Mucosa of stomach (tissue), 1 donor: ENCODE measurements around the gene EXOC3L1.

Experiments
- H3K27me3 ChIP-seq: one replicate; pipeline ENCODE4 v1.7.0; 2013; ENCODE audit warnings: mild to moderate bottlenecking, low read length; ENCODE audit not compliant: control insufficient read depth, insufficient read depth
- H3K36me3 ChIP-seq: one replicate; pipeline ENCODE4 v1.7.0; 2013; ENCODE audit warnings: low read length; ENCODE audit not compliant: control insufficient read depth, insufficient read depth
- H3K4me1 ChIP-seq: one replicate; pipeline ENCODE4 v1.7.0; 2013; ENCODE audit warnings: mild to moderate bottlenecking, low read length; ENCODE audit not compliant: control insufficient read depth, insufficient read depth
- H3K4me3 ChIP-seq: one replicate; pipeline ENCODE4 v1.7.0; 2013; ENCODE audit warnings: low read length
- H3K9ac ChIP-seq: one replicate; pipeline ENCODE4 v1.7.0; 2013; ENCODE audit warnings: mild to moderate bottlenecking, low read length, moderate library complexity
- H3K9me3 ChIP-seq: one replicate; pipeline ENCODE4 v1.7.0; 2013; ENCODE audit warnings: mild to moderate bottlenecking, low read length, moderate library complexity; ENCODE audit not compliant: control insufficient read depth
- donor health status: Pancreatic carcinoma.

The EXOC3L1 gene

DNA sequence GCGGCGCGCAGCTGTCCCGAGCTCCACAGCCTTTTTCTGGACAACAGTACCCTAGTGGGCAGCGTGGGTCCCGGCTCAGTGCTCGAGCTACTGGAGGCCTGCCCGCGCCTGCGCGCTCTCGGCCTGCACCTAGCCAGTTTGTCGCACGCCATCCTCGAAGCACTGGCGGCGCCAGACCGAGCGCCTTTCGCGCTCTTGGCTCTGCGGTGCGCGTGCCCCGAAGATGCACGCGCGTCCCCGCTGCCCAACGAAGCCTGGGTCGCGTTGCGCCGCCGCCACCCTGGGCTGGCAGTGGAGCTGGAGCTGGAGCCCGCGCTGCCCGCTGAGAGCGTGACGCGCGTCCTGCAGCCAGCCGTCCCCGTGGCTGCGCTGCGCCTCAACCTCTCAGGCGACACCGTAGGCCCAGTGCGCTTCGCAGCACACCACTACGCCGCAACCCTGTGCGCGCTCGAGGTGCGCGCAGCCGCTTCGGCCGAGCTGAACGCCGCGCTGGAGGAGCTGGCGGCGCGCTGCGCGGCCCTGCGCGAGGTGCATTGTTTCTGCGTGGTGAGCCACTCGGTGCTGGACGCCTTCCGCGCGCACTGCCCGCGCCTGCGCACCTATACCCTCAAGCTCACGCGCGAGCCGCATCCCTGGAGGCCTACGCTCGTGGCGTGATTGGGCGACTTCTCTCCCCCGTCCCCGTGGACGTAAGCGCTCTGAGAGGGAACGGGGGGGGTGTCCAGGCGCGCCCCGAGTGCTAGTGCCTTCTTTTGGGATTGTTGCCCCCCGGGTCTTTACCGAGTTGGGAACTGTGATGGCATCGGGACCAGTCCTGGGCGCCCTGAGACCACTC, 26.6 kb downstream of the EXOC3L1 start:
- Histone ChIP-seq H3K27me3 (peaks cover 18% of the 10 kb centered on the region), H3K4me1 (peaks cover 34% of the 10 kb centered on the region), H3K9me3 (no peaks in the 10 kb centered on the region), H3K9ac (no peak overlapping the region), H3K4me3 (no peak overlapping the region), H3K36me3 (peaks cover 4% of the 10 kb centered on the region)

DNA sequence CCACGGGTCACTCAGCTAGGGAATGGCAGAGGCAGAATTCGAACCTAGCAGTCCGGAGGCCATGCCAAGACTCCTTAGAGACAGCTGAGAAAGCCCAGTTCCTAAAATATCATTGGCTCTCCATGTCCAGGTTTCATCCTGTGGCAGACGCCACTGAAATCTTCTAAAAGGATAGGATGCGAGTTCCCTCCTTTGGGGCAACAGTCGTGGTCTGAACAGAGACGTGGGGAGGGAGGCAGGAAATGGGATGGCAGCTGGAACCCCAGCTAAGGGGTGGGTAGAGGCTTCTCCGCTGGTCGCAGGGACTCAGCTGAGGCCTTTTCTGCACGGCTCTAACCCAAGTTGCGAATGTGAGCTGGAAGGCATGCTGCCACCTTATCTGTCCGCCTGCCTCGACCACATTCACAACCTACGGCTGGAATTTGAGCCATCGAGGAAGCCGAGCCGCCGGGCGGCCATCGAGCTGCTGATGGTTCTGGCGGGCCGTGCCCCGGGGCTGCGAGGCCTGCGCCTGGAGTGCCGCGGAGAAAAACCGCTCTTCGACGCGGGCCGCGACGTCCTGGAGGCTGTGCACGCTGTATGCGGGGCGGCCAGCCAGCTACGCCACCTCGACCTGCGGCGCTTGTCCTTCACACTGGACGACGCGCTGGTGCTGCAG, 27.3 kb downstream of the EXOC3L1 start:
- Histone ChIP-seq H3K9ac (no peak overlapping the region), H3K9me3 (no peaks in the 10 kb centered on the region), H3K4me1 (peaks cover 39% of the 10 kb centered on the region), H3K36me3 (peaks cover 4% of the 10 kb centered on the region), H3K4me3 (no peak overlapping the region), H3K27me3 (peaks cover 18% of the 10 kb centered on the region)

DNA sequence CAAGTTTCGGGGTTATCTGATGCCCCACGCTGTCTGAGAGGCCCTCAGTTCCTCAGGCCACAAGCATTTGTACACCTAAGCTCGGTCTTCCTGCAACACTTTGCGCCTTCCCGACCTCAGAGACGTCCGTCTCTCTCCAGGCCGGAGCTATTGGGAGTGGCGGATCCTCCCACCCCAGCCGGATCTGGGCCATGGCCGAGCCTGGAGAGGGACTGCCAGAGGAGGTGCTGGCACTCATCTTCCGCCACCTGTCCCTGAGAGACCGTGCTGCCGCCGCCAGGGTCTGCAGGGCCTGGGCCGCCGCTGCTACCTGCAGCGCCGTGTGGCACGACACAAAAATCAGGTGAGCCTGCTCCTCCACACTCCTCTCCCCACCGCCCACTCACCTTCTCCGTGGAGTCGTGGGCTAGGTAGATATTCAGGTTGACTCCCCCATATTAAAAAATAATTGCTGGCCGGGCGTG, 28.3 kb downstream of the EXOC3L1 start:
- H3K27me3 ChIP-seq = peaks cover 18% of the 10 kb centered on the region
- no peaks in the 10 kb centered on the region for H3K9me3 ChIP-seq
- H3K4me3 ChIP-seq = no peak overlapping the region
- H3K9ac ChIP-seq = no peak overlapping the region
- peaks cover under 1% of the 10 kb centered on the region for H3K36me3 ChIP-seq
- peaks cover 49% of the 10 kb centered on the region for H3K4me1 ChIP-seq

DNA sequence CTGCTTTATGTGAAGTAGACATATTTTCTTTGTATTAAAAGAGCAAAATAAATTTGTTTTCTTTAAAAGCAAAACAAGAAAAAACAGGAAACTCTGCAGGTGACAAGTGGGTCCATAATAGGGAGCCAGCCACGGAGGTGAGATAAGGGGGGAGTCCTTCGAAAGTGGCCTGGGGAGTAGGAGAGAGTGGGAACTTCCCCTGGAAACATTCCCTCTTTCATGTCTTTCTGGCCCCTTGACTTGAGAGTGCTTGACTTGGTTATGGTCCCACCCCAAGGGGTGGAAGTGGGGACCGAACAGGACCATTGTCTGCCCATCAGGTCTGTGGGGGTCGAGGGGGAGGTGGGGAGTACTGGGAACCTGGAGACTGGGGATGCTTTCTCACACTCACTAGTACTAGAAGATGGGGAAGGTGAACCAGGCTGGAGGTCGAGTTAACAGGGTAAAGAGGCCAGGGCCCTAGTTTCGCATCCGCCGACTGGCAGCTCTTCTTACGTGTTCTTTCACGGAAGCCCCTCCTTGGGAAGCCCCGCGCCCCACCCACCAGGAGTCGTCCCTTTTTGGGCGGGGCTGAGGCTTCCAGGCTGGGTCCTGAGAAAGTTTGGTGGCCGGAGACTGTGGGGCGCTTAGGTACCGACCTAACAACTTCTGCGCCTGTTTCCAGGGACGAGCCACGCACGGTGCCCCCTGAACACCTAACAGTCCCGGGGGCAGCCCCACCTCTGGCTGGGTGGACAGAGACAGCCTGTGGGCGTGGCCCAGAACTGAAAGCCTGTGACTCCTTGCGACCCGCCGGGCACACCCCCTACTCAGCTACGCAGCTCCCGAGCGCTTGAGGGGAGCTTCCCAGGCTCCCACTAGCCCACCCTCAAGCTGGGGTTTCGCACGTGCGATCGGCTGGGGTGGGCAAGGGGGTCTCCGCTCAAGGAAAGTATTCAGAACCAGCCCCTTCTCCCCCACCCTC, 31.0 kb downstream of the EXOC3L1 start:
- Histone ChIP-seq H3K9me3 (no peaks in the 10 kb centered on the region), H3K4me1 (peaks cover 47% of the 10 kb centered on the region), H3K9ac (peak overlapping the region; percentile 99), H3K36me3 (no peaks in the 10 kb centered on the region), H3K4me3 (peak overlapping the region; percentile 86), H3K27me3 (peaks cover 7% of the 10 kb centered on the region)

- Histone ChIP-seq H3K4me1 (peaks cover 44% of the 10 kb centered on the region), H3K4me3 (peak overlapping the region; percentile 86), H3K27me3 (no peaks in the 10 kb centered on the region), H3K36me3 (no peaks in the 10 kb centered on the region), H3K9ac (peak overlapping the region; percentile 99), H3K9me3 (no peaks in the 10 kb centered on the region)
Observed at GRCh38 chr16:67157892-67158635, 31.9 kb downstream of the EXOC3L1 start.

GRCh38 chr16:67157106-67157748, 32.7 kb downstream of the EXOC3L1 start:
- H3K36me3 ChIP-seq = no peaks in the 10 kb centered on the region
- H3K9ac ChIP-seq = no peak overlapping the region
- H3K9me3 ChIP-seq = no peaks in the 10 kb centered on the region
- H3K4me1 ChIP-seq = peaks cover 44% of the 10 kb centered on the region
- no peak overlapping the region for H3K4me3 ChIP-seq
- no peaks in the 10 kb centered on the region for H3K27me3 ChIP-seq

GRCh38 chr16:67156143-67156844, 33.6 kb downstream of the EXOC3L1 start:
- Histone ChIP-seq H3K36me3 (no peaks in the 10 kb centered on the region), H3K9ac (no peak overlapping the region), H3K9me3 (no peaks in the 10 kb centered on the region), H3K27me3 (no peaks in the 10 kb centered on the region), H3K4me1 (peaks cover 43% of the 10 kb centered on the region), H3K4me3 (no peak overlapping the region)

GRCh38 chr16:67155295-67156142, 34.4 kb downstream of the EXOC3L1 start:
- Histone ChIP-seq H3K4me1 (peaks cover 45% of the 10 kb centered on the region), H3K4me3 (no peak overlapping the region), H3K9ac (peak overlapping the region; percentile 33), H3K27me3 (no peaks in the 10 kb centered on the region), H3K36me3 (no peaks in the 10 kb centered on the region), H3K9me3 (no peaks in the 10 kb centered on the region)

DNA sequence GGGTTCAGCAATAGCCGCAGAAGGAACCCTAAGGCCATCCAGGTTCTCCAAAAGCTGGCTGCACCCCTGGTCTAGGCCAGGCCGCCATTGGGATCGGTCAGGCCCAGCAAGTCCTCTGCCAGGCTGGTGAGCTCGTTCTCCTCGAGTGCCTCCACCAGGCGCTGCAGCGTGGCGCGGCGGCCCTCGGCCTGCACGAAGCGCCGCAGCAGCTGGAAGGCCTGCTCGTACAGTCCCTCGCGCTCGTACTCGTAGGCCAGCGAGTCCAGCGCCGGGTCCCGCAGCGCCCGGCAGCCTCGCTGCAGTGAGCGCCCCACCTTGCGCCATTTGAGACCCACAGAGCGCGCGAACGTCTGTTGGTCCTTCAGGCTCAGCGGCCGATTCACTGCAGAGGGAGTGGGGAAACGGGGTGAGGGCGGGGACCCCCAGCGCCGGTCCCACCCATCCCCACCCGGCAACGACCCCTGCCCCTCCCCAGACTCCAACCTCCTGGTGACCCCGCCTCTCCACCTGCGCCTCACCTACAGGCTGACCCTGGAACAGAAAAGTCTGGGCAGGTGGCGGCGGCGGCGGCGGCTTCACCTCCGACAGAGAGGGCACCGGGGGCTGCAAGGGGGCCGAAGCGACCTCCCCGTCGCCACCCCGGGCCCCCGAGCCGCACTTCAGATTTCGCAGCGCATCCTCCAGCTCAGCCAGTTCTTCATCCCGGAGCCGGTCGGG, 35.2 kb downstream of the EXOC3L1 start:
- no peaks in the 10 kb centered on the region for H3K27me3 ChIP-seq
- H3K4me1 ChIP-seq = peaks cover 45% of the 10 kb centered on the region
- H3K36me3 ChIP-seq = no peaks in the 10 kb centered on the region
- no peaks in the 10 kb centered on the region for H3K9me3 ChIP-seq
- H3K9ac ChIP-seq = no peak overlapping the region
- H3K4me3 ChIP-seq = no peak overlapping the region
